ENCODE data around the gene TSKU.

The TSKU gene

GRCh38 chr11:76803023-76803422 is 19.9 kb downstream of the TSKU start:
- H3K9me3 ChIP-seq (ENCODE audit: low read depth, low read length): no peaks in the 10 kb centered on the region
- no peak overlapping the region for H3K27ac ChIP-seq
- H3K9ac ChIP-seq (ENCODE audit: insufficient read length): no peak overlapping the region
- DNase-seq (ENCODE audit: low read depth, low spot score): no peak
- H3K36me3 ChIP-seq (ENCODE audit: insufficient read depth, low read length): no peaks in the 10 kb centered on the region
- no peak overlapping the region for H3K4me3 ChIP-seq
- TF ChIP-seq POLR2AphosphoS5 (IDR thresholded peaks at IDR 0.05; ENCODE audit: borderline replicate concordance, low read depth, low read length) (no peak), EZH2 (IDR thresholded peaks at IDR 0.05) (no peak), FOXP2 (optimal IDR thresholded peaks at IDR 0.05; ENCODE audit: control extremely low read depth, extremely low read length, insufficient read depth) (no peak)

GRCh38 chr11:76803811-76804600 is 20.9 kb downstream of the TSKU start:
- H3K36me3 ChIP-seq (ENCODE audit: insufficient read depth, low read length): no peaks in the 10 kb centered on the region
- TF ChIP-seq EZH2 (IDR thresholded peaks at IDR 0.05) (no peak), FOXP2 (optimal IDR thresholded peaks at IDR 0.05; ENCODE audit: control extremely low read depth, extremely low read length, insufficient read depth) (no peak), POLR2AphosphoS5 (IDR thresholded peaks at IDR 0.05; ENCODE audit: borderline replicate concordance, low read depth, low read length) (no peak)
- H3K9me3 ChIP-seq (ENCODE audit: low read depth, low read length): no peaks in the 10 kb centered on the region
- no peak overlapping the region for H3K4me3 ChIP-seq
- no peak overlapping the region for H3K9ac ChIP-seq (ENCODE audit: insufficient read length)
- H3K27ac ChIP-seq: no peak overlapping the region
- no peak for DNase-seq (ENCODE audit: low read depth, low spot score)

DNA sequence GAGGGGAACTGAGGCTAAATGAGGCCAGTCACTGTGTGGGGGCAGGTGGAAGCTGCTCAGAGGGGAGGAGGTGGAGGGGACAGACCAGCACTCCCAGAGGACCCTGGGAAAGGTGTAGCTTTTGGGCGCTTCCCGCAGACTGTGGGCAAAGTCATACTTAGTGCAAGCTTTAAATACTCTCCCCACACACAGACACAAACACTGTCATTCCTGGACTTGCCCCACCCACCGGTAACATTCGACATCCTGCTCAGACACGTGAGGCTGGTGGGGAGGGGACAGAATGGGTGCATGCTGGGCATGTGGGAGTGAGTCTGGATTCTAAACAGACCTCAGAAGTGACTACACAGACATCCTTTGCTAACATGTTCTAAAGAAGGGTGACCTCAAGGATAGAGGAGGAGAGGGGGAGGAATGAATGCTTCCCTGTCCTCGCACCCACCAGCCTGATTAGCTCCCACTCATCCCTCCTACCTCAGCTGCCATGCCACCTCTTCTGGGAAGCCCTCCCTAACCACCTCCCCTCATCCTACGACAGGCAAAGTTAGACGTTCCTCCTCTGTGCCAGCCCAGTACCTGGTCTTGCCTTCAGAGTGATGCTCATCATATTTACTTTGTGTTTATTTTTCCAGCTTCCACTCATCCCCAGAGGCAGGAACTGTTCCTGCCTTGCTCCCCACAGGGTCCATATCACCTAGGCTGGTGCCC is 22.2 kb downstream of the TSKU start:
- Histone ChIP-seq H3K4me3 (no peak overlapping the region), H3K9me3 (ENCODE audit: low read depth, low read length) (no peaks in the 10 kb centered on the region), H3K27ac (no peak overlapping the region), H3K9ac (ENCODE audit: insufficient read length) (no peak overlapping the region), H3K36me3 (ENCODE audit: insufficient read depth, low read length) (no peaks in the 10 kb centered on the region)
- TF ChIP-seq FOXP2 (optimal IDR thresholded peaks at IDR 0.05; ENCODE audit: control extremely low read depth, extremely low read length, insufficient read depth) (no peak), EZH2 (IDR thresholded peaks at IDR 0.05) (no peak), POLR2AphosphoS5 (IDR thresholded peaks at IDR 0.05; ENCODE audit: borderline replicate concordance, low read depth, low read length) (no peak)
- DNase-seq (ENCODE audit: low read depth, low spot score): no peak

DNA sequence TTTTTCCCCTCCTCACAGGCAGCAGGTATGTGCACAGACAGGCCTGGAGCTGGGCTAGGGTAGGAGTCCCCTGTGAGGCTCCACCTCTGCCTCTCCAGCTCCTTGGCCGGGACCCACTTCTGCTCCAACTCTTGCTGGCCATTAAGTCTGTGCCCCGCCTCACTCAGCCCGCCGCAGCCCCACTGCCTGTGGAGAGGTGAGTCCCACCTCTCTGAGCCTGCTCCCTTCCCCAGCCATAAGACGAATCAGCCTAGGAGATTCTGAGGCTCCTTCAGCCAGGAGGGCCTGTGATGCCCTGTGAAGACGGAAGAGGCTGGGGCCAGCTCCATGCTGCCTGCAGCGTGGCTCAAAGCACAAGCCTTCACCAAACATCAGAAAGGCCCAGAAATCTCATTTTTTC is 23.0 kb downstream of the TSKU start:
- TF ChIP-seq EZH2 (IDR thresholded peaks at IDR 0.05) (no peak), POLR2AphosphoS5 (IDR thresholded peaks at IDR 0.05; ENCODE audit: borderline replicate concordance, low read depth, low read length) (no peak), FOXP2 (optimal IDR thresholded peaks at IDR 0.05; ENCODE audit: control extremely low read depth, extremely low read length, insufficient read depth) (no peak)
- Histone ChIP-seq H3K4me3 (no peak overlapping the region), H3K27ac (peak overlapping the region; percentile 63; the same call in 1 of the 2 replicates), H3K36me3 (ENCODE audit: insufficient read depth, low read length) (no peaks in the 10 kb centered on the region), H3K9ac (ENCODE audit: insufficient read length) (no peak overlapping the region), H3K9me3 (ENCODE audit: low read depth, low read length) (no peaks in the 10 kb centered on the region)
- no peak for DNase-seq (ENCODE audit: low read depth, low spot score)

DNA sequence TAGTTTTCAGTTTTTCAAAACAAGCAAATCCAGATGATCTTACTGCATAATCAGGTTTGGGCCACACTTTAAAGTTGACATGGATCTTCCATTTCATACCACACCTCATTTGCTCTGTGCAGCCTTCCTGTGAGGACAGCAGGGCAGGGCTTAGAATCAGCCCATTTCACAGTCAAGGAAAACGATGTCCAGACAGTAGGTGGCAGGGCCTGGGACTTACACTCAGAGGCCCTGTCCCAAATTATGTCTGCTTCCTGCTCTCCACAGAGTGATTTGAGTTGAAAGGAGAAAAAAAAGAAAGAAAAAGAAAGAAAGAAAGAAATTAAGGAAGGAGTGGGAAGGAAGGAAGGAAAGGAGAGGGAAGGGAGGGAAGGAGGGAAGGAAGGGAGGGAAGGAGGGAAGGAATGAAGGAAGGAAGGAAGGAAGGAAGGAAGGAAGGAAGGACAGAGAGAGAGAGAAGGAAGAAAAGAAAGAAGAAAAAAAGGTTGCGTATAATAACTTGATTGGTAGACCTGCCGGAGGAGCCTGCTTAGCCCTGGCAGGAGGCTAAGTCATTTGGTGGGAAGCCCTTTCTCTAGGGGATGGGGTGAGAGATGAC is 23.6 kb downstream of the TSKU start:
- TF ChIP-seq FOXP2 (optimal IDR thresholded peaks at IDR 0.05; ENCODE audit: control extremely low read depth, extremely low read length, insufficient read depth): no peak
- Histone ChIP-seq H3K9ac (ENCODE audit: insufficient read length) (no peak overlapping the region), H3K4me3 (no peak overlapping the region)

GRCh38 chr11:76807206-76807875 is 24.2 kb downstream of the TSKU start:
- TF ChIP-seq POLR2AphosphoS5 (IDR thresholded peaks at IDR 0.05; ENCODE audit: borderline replicate concordance, low read depth, low read length) (no peak), FOXP2 (optimal IDR thresholded peaks at IDR 0.05; ENCODE audit: control extremely low read depth, extremely low read length, insufficient read depth) (no peak), EZH2 (IDR thresholded peaks at IDR 0.05) (no peak)
- Histone ChIP-seq H3K36me3 (ENCODE audit: insufficient read depth, low read length) (no peaks in the 10 kb centered on the region), H3K27ac (peak overlapping the region; percentile 65; the same call in 1 of the 2 replicates), H3K9me3 (ENCODE audit: low read depth, low read length) (no peaks in the 10 kb centered on the region), H3K4me3 (peak overlapping the region; percentile 48), H3K9ac (ENCODE audit: insufficient read length) (peak overlapping the region; percentile 65)
- DNase-seq (ENCODE audit: low read depth, low spot score): no peak

More for the DNA sequence above, 23.6 kb downstream of the TSKU start:
- Histone ChIP-seq H3K9me3 (ENCODE audit: low read depth, low read length) (no peaks in the 10 kb centered on the region), H3K27ac (peak overlapping the region; percentile 63; the same call in 1 of the 2 replicates), H3K36me3 (ENCODE audit: insufficient read depth, low read length) (no peaks in the 10 kb centered on the region)
- no peak for DNase-seq (ENCODE audit: low read depth, low spot score)

- H3K9me3 ChIP-seq (ENCODE audit: low read depth, low read length): no peaks in the 10 kb centered on the region
- no peak for TF ChIP-seq EZH2 (IDR thresholded peaks at IDR 0.05)
- TF ChIP-seq POLR2AphosphoS5 (IDR thresholded peaks at IDR 0.05; ENCODE audit: borderline replicate concordance, low read depth, low read length): no peak
- TF ChIP-seq FOXP2 (optimal IDR thresholded peaks at IDR 0.05; ENCODE audit: control extremely low read depth, extremely low read length, insufficient read depth): no peak
- no peak overlapping the region for H3K27ac ChIP-seq
- DNase-seq (ENCODE audit: low read depth, low spot score): no peak
- H3K9ac ChIP-seq (ENCODE audit: insufficient read length): no peak overlapping the region
- no peak overlapping the region for H3K4me3 ChIP-seq
- no peaks in the 10 kb centered on the region for H3K36me3 ChIP-seq (ENCODE audit: insufficient read depth, low read length)
Measured at GRCh38 chr11:76808171-76808570, 25.0 kb downstream of the TSKU start.

- no peak overlapping the region for H3K9ac ChIP-seq (ENCODE audit: insufficient read length)
- TF ChIP-seq POLR2AphosphoS5 (IDR thresholded peaks at IDR 0.05; ENCODE audit: borderline replicate concordance, low read depth, low read length) (no peak), FOXP2 (optimal IDR thresholded peaks at IDR 0.05; ENCODE audit: control extremely low read depth, extremely low read length, insufficient read depth) (no peak), EZH2 (IDR thresholded peaks at IDR 0.05) (no peak)
- H3K9me3 ChIP-seq (ENCODE audit: low read depth, low read length): no peaks in the 10 kb centered on the region
- no peak for DNase-seq (ENCODE audit: low read depth, low spot score)
- no peak overlapping the region for H3K4me3 ChIP-seq
- H3K36me3 ChIP-seq (ENCODE audit: insufficient read depth, low read length): no peaks in the 10 kb centered on the region
- H3K27ac ChIP-seq: no peak overlapping the region
Measured at GRCh38 chr11:76808996-76809395, 25.8 kb downstream of the TSKU start.

Measured in SK-N-MC (cell line).